GM21515 (cell line): Measurements from ENCODE around the gene TOP2A.
A peak's percentile ranks its signal among the peaks of the same experiment; 100 is the strongest.

Source experiments
- ATAC-seq: cut with Tn5 transposase; IDR thresholded peaks from one replicate; pipeline ENCODE4 v1.9.1; 2021; ENCODE audit not compliant: unreplicated experiment

TOP2A gene

GRCh38 chr17:40417609-40418427 is at the start of gene TOP2A:
Gene TOP2A, minus strand, starts transcription at chr17:40417896. Its CDS starts 105 bp downstream, at chr17:40417791.
- peak; percentile 97 for ATAC-seq

- no peak for ATAC-seq
Measured at GRCh38 chr17:40467281-40467867, 49.7 kb upstream of the TOP2A start.

GRCh38 chr17:40466298-40466971 is 48.7 kb upstream of the TOP2A start:
- ATAC-seq = no peak

GRCh38 chr17:40464392-40464855 is 46.7 kb upstream of the TOP2A start:
- no peak for ATAC-seq

- no peak for ATAC-seq
Measured at GRCh38 chr17:40463122-40463550, 45.4 kb upstream of the TOP2A start.

GRCh38 chr17:40462343-40463121 is 44.8 kb upstream of the TOP2A start:
- no peak for ATAC-seq

- ATAC-seq = no peak
Measured at GRCh38 chr17:40461732-40462342, 44.1 kb upstream of the TOP2A start.

- ATAC-seq = no peak
Measured at GRCh38 chr17:40460968-40461731, 43.5 kb upstream of the TOP2A start.

- no peak for ATAC-seq
Measured at GRCh38 chr17:40460604-40460967, 42.9 kb upstream of the TOP2A start.

- ATAC-seq = no peak
Measured at GRCh38 chr17:40459636-40460603, 42.2 kb upstream of the TOP2A start.

GRCh38 chr17:40458851-40459482 is 41.3 kb upstream of the TOP2A start:
- ATAC-seq = no peak

- no peak for ATAC-seq
Measured at GRCh38 chr17:40457964-40458791, 40.5 kb upstream of the TOP2A start.

- no peak for ATAC-seq
Measured at GRCh38 chr17:40457369-40457768, 39.7 kb upstream of the TOP2A start.

- no peak for ATAC-seq
Measured at GRCh38 chr17:40456396-40456951, 38.8 kb upstream of the TOP2A start.

GRCh38 chr17:40454613-40454995 is 36.9 kb upstream of the TOP2A start:
- ATAC-seq = no peak

GRCh38 chr17:40453881-40454612 is 36.4 kb upstream of the TOP2A start:
- no peak for ATAC-seq
